SIG-M5 (cell line): ENCODE data around the gene OR2T29.
A peak's percentile ranks its signal among the peaks of the same experiment; 100 is the strongest.
"Not testable (repeated sequence)": the region's sequence is repeated elsewhere in the genome, so short reads cannot be mapped to it uniquely, and the experiment has no call there.

Experiments used
- DNase-seq: peaks from one replicate; lab custom pipeline; 2025; lab: John Stamatoyannopoulos, UW

The OR2T29 gene

GRCh38 chr1:248562672-248563071, at the start of gene OR2T29:
TSS of gene OR2T29 (minus strand) at chr1:248562772. CDS start at chr1:248559491, 3,281 bp downstream.
- DNase-seq: not testable (repeated sequence)

- DNase-seq: no peak
Observed at GRCh38 chr1:248611883-248612414, 49.4 kb upstream of the OR2T29 start.

- DNase-seq: no peak
Observed at GRCh38 chr1:248610301-248610700, 47.7 kb upstream of the OR2T29 start.

- DNase-seq: no peak
Observed at GRCh38 chr1:248599396-248599795, 36.8 kb upstream of the OR2T29 start.

- DNase-seq: no peak
Observed at GRCh38 chr1:248597589-248597988, 35.0 kb upstream of the OR2T29 start, which contains the start of gene OR2T10. TSS of gene OR2T10 (minus strand) at chr1:248597700. CDS start at chr1:248593768, 3,932 bp downstream.

- DNase-seq: peak; percentile 26
Observed at GRCh38 chr1:248596615-248597014, 34.0 kb upstream of the OR2T29 start.

- no peak for DNase-seq
Observed at GRCh38 chr1:248593226-248593625, 30.7 kb upstream of the OR2T29 start.

- DNase-seq: no peak
Observed at GRCh38 chr1:248592655-248593054, 30.1 kb upstream of the OR2T29 start.

GRCh38 chr1:248590055-248590454, 27.5 kb upstream of the OR2T29 start:
- no peak for DNase-seq

GRCh38 chr1:248589334-248589733, 26.8 kb upstream of the OR2T29 start:
- DNase-seq: no peak

GRCh38 chr1:248585266-248585665, 22.7 kb upstream of the OR2T29 start:
- no peak for DNase-seq

GRCh38 chr1:248576260-248576980, 13.8 kb upstream of the OR2T29 start:
- DNase-seq: no peak

GRCh38 chr1:248574657-248575056, 12.1 kb upstream of the OR2T29 start, which contains the start of gene OR2T34:
TSS of gene OR2T34 (minus strand) at chr1:248574757. CDS start at chr1:248574757, 0 bp downstream.
- DNase-seq: not testable (repeated sequence)

GRCh38 chr1:248573856-248574255, 11.3 kb upstream of the OR2T29 start:
- DNase-seq: not testable (repeated sequence)

- not testable (repeated sequence) for DNase-seq
Observed at GRCh38 chr1:248572049-248572448, 9.5 kb upstream of the OR2T29 start.

- not testable (repeated sequence) for DNase-seq
Observed at GRCh38 chr1:248570811-248571210, 8.2 kb upstream of the OR2T29 start.

- not testable (repeated sequence) for DNase-seq
Observed at GRCh38 chr1:248569049-248569448, 6.5 kb upstream of the OR2T29 start.

GRCh38 chr1:248565530-248566373, 3.2 kb upstream of the OR2T29 start:
- not testable (repeated sequence) for DNase-seq

- DNase-seq: not testable (repeated sequence)
Observed at GRCh38 chr1:248551027-248551426, 11.5 kb downstream of the OR2T29 start.

GRCh38 chr1:248547383-248547782, 15.2 kb downstream of the OR2T29 start:
- not testable (repeated sequence) for DNase-seq

GRCh38 chr1:248537449-248537848, 25.1 kb downstream of the OR2T29 start:
- not testable (repeated sequence) for DNase-seq

- DNase-seq: no peak
Observed at GRCh38 chr1:248521856-248522255, 40.7 kb downstream of the OR2T29 start.
